MM.1S (cell line): ENCODE data around the gene PELI1.

Experiments
- EZH2 ChIP-seq: fragments of 300-600 bp; sonication (generic); optimal IDR thresholded peaks from 2 replicates; pipeline ENCODE3; 2017; ENCODE audit warnings: low read depth, mild to moderate bottlenecking, antibody characterized with exemption, low read length, mixed read lengths
- EZH2phosphoT487 ChIP-seq: fragments of 300-600 bp; sonication (generic); IDR thresholded peaks from 2 replicates; pipeline ENCODE4 v1.6.1; 2018; ENCODE audit warnings: antibody characterized with exemption, low read length

- TF ChIP-seq EZH2: no peak
- no peak for TF ChIP-seq EZH2phosphoT487
Observed at GRCh38 chr2:64135421-64135820, 8.8 kb downstream of the PELI1 start.
